Glutamatergic neuron (in vitro differentiated cells): ENCODE measurements around the gene JPH2. TPM values are rescaled to one million over a fixed set of nuclear protein-coding genes. Genes with fewer than 3 reads are reported as not detected.

Source experiments
- DNase-seq: peaks from one replicate; pipeline ENCODE4 v3.0.0; 2022
- H3K27ac Mint-ChIP-seq: one replicate; pipeline ENCODE4 v1.8.0; 2020; ENCODE audit warnings: mild to moderate bottlenecking, mixed read lengths, inconsistent platforms; ENCODE audit not compliant: unreplicated experiment
- H3K27me3 Mint-ChIP-seq: one replicate; pipeline ENCODE4 v1.8.0; 2020; ENCODE audit warnings: mild to moderate bottlenecking, moderate library complexity, mixed read lengths, inconsistent platforms; ENCODE audit not compliant: unreplicated experiment
- H3K36me3 Mint-ChIP-seq: one replicate; pipeline ENCODE4 v1.8.0; 2020; ENCODE audit warnings: mild to moderate bottlenecking, mixed read lengths, inconsistent platforms; ENCODE audit not compliant: unreplicated experiment
- H3K4me1 Mint-ChIP-seq: one replicate; pipeline ENCODE4 v1.8.0; 2020; ENCODE audit warnings: mild to moderate bottlenecking, low read depth, mixed read lengths, inconsistent platforms; ENCODE audit not compliant: unreplicated experiment
- H3K4me3 Mint-ChIP-seq: one replicate; pipeline ENCODE4 v1.8.0; 2020; ENCODE audit warnings: mild to moderate bottlenecking, mixed read lengths, inconsistent platforms; ENCODE audit not compliant: unreplicated experiment
- H3K9me3 Mint-ChIP-seq: one replicate; pipeline ENCODE4 v1.8.0; 2020; ENCODE audit warnings: mild to moderate bottlenecking, moderate library complexity, mixed read lengths, inconsistent platforms; ENCODE audit not compliant: unreplicated experiment
- CTCF ChIP-seq: fragments of 200-600 bp; sonication (generic); IDR thresholded peaks from one replicate; pipeline ENCODE4 v1.5.0; 2021; ENCODE audit not compliant: partially characterized antibody, unreplicated experiment
- total RNA-seq: library from RNA; stranded (reverse); fragmentation: NEBNext Ultra II Directional; extraction: Animal tissue kit (Norgen Biotek cat#: 25700); gene quantifications from one replicate; pipeline ENCODE4 v1.2.1, GENCODE V29; 2021; ENCODE audit not compliant: unreplicated experiment

The JPH2 gene
- total RNA-seq, 1 donor from 2014 or later = 0.07 TPM

- no peak for TF ChIP-seq CTCF
- Mint-ChIP-seq H3K9me3 (peaks cover 2% of the 10 kb centered on the region), H3K4me1 (no peaks in the 10 kb centered on the region), H3K27me3 (peaks cover 2% of the 10 kb centered on the region), H3K4me3 (no peak overlapping the region), H3K36me3 (no peaks in the 10 kb centered on the region), H3K27ac (no peak overlapping the region)
- DNase-seq = no peak
Measured at GRCh38 chr20:44188752-44189151, 1.8 kb upstream of the JPH2 start.

GRCh38 chr20:44187772-44188709 is 1.1 kb upstream of the JPH2 start:
- no peak for TF ChIP-seq CTCF
- Mint-ChIP-seq H3K4me1 (no peaks in the 10 kb centered on the region), H3K36me3 (no peaks in the 10 kb centered on the region), H3K9me3 (peaks cover 2% of the 10 kb centered on the region), H3K27me3 (peaks cover 2% of the 10 kb centered on the region), H3K27ac (no peak overlapping the region), H3K4me3 (no peak overlapping the region)
- no peak for DNase-seq

- DNase-seq = no peak
- Mint-ChIP-seq H3K27me3 (peaks cover 2% of the 10 kb centered on the region), H3K4me3 (peak overlapping the region; percentile 40), H3K36me3 (no peaks in the 10 kb centered on the region), H3K27ac (no peak overlapping the region), H3K9me3 (peaks cover 2% of the 10 kb centered on the region), H3K4me1 (peaks cover 4% of the 10 kb centered on the region)
- no peak for TF ChIP-seq CTCF
Measured at GRCh38 chr20:44186674-44187053, 324 bp downstream of the JPH2 start.

GRCh38 chr20:44186201-44186600 is 787 bp downstream of the JPH2 start:
- no peak overlapping the region for H3K4me3 Mint-ChIP-seq
- peaks cover 4% of the 10 kb centered on the region for H3K27me3 Mint-ChIP-seq
- no peaks in the 10 kb centered on the region for H3K36me3 Mint-ChIP-seq
- DNase-seq = no peak
- no peak for TF ChIP-seq CTCF
- H3K9me3 Mint-ChIP-seq = peaks cover 2% of the 10 kb centered on the region
- no peak overlapping the region for H3K27ac Mint-ChIP-seq
- H3K4me1 Mint-ChIP-seq = peaks cover 8% of the 10 kb centered on the region

GRCh38 chr20:44185574-44185973 is 1.4 kb downstream of the JPH2 start:
- no peak for DNase-seq
- no peak overlapping the region for H3K27ac Mint-ChIP-seq
- peaks cover 2% of the 10 kb centered on the region for H3K9me3 Mint-ChIP-seq
- no peaks in the 10 kb centered on the region for H3K36me3 Mint-ChIP-seq
- H3K27me3 Mint-ChIP-seq = peaks cover 4% of the 10 kb centered on the region
- no peak for TF ChIP-seq CTCF
- peaks cover 15% of the 10 kb centered on the region for H3K4me1 Mint-ChIP-seq
- H3K4me3 Mint-ChIP-seq = peak overlapping the region; percentile 39
